HTR-8/SVneo (cell line): ENCODE measurements around the gene FAM20C.

ENCODE experiments used
- DNase-seq: peaks from one replicate; pipeline ENCODE4 v3.0.0; 2011; ENCODE audit warnings: low spot score, mixed read lengths; ENCODE audit not compliant: insufficient read length
- FAIRE-seq: peaks from 2 replicates; lab custom pipeline; 2011; peaks lifted over from hg19 to GRCh38; lab: Jason Lieb, UNC

Gene FAM20C

GRCh38 chr7:278081-278480 is 85.7 kb downstream of the FAM20C start:
- FAIRE-seq (no peak), DNase-seq (no peak)

- DNase-seq (no peak), FAIRE-seq (no peak)
Observed at GRCh38 chr7:279821-280220, 87.5 kb downstream of the FAM20C start.

GRCh38 chr7:280461-280860 is 88.1 kb downstream of the FAM20C start:
- FAIRE-seq (peak; percentile 75), DNase-seq (no peak)

- DNase-seq (no peak), FAIRE-seq (peak; percentile 31)
Observed at GRCh38 chr7:281637-282036, 89.3 kb downstream of the FAM20C start.

- no peak for DNase-seq
- FAIRE-seq: no peak
Observed at GRCh38 chr7:282621-283020, 90.2 kb downstream of the FAM20C start.

GRCh38 chr7:284762-285722 is 92.7 kb downstream of the FAM20C start:
- no peak for FAIRE-seq

GRCh38 chr7:285731-286130 is 93.4 kb downstream of the FAM20C start:
- DNase-seq (no peak), FAIRE-seq (no peak)

More at GRCh38 chr7:284762-285722, 92.7 kb downstream of the FAM20C start:
- DNase-seq: no peak

GRCh38 chr7:286266-286665 is 93.9 kb downstream of the FAM20C start:
- FAIRE-seq: peak; percentile 23
- no peak for DNase-seq

- DNase-seq: no peak
Observed at GRCh38 chr7:288671-289101, 96.3 kb downstream of the FAM20C start.

GRCh38 chr7:289209-289755 is 96.9 kb downstream of the FAM20C start:
- FAIRE-seq (no peak), DNase-seq (no peak)

More at GRCh38 chr7:288671-289101, 96.3 kb downstream of the FAM20C start:
- FAIRE-seq: no peak

GRCh38 chr7:289756-290553 is 97.6 kb downstream of the FAM20C start, which contains the start of gene FOXL3:
TSS of gene FOXL3 (plus strand) at chr7:290170. CDS start at chr7:290170, 0 bp downstream.
- DNase-seq (no peak), FAIRE-seq (no peak)

GRCh38 chr7:290554-291372 is 98.4 kb downstream of the FAM20C start:
- DNase-seq: no peak
- FAIRE-seq: no peak

- no peak for FAIRE-seq
- DNase-seq: no peak
Observed at GRCh38 chr7:291373-292092, 99.2 kb downstream of the FAM20C start.

GRCh38 chr7:292226-292625 is 99.9 kb downstream of the FAM20C start:
- DNase-seq (no peak), FAIRE-seq (peak; percentile 9)

GRCh38 chr7:292826-293225 is 100.5 kb downstream of the FAM20C start:
- FAIRE-seq (no peak), DNase-seq (no peak)

GRCh38 chr7:293681-294439 is 101.5 kb downstream of the FAM20C start:
- DNase-seq: no peak
- FAIRE-seq: no peak

- no peak for FAIRE-seq
- DNase-seq: no peak
Observed at GRCh38 chr7:294440-295154, 102.2 kb downstream of the FAM20C start.
